GM18858 (cell line): Measurements from ENCODE around the gene ISM1.
A peak's percentile ranks its signal among the peaks of the same experiment; 100 is the strongest.

Source experiments
- ATAC-seq: cut with Tn5 transposase; IDR thresholded peaks from one replicate; pipeline ENCODE4 v1.9.1; 2021; ENCODE audit not compliant: unreplicated experiment

Gene ISM1

GRCh38 chr20:13251904-13252297 lies 30.8 kb downstream of the ISM1 start:
- ATAC-seq = no peak

DNA sequence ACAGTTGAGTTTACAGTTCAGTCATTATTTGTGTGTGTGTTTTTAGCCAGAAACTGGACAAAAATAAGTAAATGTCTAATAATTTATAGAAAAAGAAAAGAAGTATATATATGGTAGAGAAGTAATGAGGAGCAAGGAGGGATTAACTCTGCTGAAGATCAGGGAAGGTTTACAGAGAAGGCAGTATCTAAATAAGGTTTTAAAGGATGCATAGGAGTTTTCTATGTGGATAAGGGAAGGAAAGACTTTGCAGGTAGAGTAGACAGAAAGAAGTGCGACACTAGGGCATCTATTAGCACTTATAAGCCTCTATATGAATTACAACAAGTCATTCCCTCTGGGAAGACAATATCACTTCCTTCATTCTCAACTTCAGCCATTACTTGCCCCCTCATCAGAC lies 34.3 kb downstream of the ISM1 start:
- no peak for ATAC-seq

- no peak for ATAC-seq
Observed at GRCh38 chr20:13256606-13257005, 35.5 kb downstream of the ISM1 start.

GRCh38 chr20:13259921-13260320 lies 38.8 kb downstream of the ISM1 start:
- ATAC-seq = no peak

GRCh38 chr20:13260650-13261279 lies 39.7 kb downstream of the ISM1 start:
- ATAC-seq = no peak

- ATAC-seq = peak; percentile 76
Observed at GRCh38 chr20:13261460-13262301, 40.6 kb downstream of the ISM1 start.

DNA sequence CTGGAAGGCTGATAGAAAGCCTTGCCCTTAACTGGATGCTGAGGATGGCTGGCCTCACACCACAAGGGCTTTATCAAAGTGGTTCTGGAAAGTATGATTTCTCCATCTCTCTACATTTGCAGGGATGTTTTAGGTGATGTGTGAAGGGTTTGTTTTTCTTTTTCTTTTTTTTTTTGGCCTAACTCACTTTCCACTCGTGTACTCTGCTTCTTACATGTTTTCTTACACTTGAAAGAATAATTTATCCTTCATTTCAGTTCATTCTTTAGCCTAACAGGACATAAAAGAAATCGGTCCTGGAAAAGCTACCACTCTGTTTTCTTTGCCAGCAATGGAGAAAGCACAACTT lies 41.2 kb downstream of the ISM1 start:
- no peak for ATAC-seq

GRCh38 chr20:13262671-13263360 lies 41.7 kb downstream of the ISM1 start:
- ATAC-seq = no peak

- ATAC-seq = no peak
Observed at GRCh38 chr20:13263451-13263850, 42.4 kb downstream of the ISM1 start.

DNA sequence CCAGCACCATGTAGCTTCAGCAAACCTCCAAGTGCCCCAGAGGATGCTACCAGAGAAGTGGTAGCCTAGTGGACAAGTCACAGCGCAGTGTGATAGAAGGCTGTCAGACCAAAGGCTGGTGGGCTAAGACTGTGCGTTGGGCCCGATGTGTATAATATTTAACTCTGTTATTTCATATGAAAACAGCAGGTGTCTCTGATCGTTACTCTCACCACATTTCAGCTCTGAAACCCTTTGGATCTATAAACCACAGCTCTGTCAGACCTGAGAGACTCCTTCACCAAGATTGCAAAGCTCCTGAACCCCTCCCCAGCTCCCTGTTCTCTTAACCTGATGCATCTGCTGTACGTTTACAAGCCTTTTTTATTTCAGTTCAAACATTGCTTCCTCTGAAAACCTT lies 43.8 kb downstream of the ISM1 start:
- no peak for ATAC-seq

GRCh38 chr20:13265941-13266340 lies 44.9 kb downstream of the ISM1 start:
- no peak for ATAC-seq

DNA sequence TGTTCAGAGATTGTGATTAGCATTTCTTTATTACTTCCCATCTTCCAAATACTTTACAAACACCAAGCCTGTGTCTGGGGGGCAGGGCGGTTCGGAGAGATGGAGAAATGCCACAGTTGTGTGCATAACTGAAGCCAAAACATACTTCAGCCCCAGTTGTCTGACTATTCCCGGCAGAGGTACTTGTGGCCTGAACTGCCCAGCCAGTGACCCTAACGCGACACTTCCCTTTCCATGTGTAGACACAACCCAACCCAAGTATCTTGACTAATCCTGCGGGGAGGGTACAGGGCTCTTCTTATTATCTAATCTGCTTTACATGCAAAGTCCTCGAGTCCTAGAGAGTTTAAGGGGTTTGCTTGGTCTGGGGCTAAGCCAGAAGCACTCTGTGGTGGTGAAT lies 46.2 kb downstream of the ISM1 start:
- ATAC-seq = no peak

DNA sequence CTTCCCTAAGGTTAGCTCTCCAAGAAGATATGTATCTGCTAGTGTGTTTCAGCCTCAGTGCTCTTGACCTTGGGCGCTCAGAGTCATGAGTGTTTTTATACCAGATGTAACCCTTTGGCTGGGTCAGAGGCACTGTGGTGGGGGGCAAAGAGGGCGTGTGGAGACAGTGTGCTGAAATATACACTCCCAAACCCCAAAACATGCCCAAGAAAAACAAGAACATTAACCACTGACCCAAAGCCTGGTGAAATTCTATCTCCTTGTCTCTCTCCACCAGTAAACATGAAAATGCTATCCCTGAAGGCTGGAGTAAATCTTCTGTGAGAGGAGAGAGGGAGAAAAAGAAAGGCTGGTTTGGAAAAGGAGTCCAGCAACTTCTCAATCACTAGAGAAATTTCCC lies 47.9 kb downstream of the ISM1 start:
- ATAC-seq = no peak

DNA sequence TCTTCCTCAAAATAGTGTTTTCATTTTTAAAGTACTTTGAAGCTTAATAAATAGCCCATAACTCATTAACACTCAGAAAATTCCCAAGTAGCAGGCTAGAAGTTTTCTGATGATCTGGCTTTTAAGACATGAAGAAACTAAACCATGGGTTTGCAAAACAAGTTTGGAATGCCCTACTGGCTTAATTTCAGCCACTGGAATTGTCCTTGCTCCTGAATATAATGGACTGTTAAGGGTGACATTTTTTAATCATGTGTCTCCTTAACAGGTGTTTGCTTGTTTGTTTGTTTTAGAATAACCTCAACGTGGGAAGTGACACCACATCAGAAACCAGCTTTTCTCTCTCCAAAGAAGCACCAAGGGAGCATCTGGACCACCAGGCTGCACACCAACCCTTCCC lies 49.1 kb downstream of the ISM1 start:
- ATAC-seq = no peak

- no peak for ATAC-seq
Observed at GRCh38 chr20:13271098-13271497, 50.0 kb downstream of the ISM1 start.

DNA sequence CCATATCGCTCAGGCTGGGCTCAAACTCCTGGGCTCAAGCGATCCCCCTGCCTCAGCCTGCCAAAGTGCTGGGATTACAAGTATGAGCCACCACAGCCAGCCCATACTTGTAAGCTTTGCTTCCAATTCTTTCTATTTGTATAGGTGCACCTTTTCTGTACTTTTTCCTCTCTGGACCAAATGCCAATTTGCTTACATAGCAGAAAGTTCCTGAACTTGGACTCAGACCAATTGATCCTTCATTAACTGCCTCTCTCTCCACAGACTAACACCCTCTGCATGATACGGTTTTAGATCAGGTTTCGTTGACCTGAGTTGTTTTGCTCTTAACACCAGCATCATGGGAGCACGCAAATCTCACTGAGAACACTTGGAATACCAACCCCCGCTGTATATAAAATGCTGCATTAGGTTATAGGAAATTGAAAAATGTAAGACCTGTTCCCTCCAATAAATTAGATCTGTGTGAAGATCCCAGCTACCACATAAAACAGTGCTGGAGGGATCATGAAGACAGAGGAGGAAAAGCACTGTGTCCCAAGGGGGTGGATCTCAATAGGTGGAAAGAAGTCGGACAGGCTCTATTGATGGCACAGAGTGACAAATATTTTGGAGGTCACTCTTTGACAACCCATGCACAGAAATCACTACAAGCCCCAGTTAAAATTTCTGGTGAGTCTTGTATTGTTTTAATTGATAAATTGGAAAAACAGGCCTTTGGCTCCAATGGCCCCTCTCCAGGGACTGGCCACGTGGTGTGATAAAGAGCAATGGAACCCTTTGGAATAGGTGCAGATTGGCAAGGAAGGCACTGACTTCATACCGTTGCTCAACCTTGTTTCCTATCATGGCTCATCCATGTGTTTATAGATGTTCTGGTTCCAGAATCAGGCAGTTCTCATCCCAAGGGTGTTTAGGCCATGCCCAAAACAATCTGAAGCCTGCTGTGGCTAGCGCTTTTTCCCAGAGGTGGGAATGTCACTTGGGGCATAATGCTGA lies 51.2 kb downstream of the ISM1 start:
- ATAC-seq = no peak

- ATAC-seq = no peak
Observed at GRCh38 chr20:13274275-13274861, 53.3 kb downstream of the ISM1 start.

GRCh38 chr20:13276945-13277541 lies 56.0 kb downstream of the ISM1 start:
- ATAC-seq = no peak

DNA sequence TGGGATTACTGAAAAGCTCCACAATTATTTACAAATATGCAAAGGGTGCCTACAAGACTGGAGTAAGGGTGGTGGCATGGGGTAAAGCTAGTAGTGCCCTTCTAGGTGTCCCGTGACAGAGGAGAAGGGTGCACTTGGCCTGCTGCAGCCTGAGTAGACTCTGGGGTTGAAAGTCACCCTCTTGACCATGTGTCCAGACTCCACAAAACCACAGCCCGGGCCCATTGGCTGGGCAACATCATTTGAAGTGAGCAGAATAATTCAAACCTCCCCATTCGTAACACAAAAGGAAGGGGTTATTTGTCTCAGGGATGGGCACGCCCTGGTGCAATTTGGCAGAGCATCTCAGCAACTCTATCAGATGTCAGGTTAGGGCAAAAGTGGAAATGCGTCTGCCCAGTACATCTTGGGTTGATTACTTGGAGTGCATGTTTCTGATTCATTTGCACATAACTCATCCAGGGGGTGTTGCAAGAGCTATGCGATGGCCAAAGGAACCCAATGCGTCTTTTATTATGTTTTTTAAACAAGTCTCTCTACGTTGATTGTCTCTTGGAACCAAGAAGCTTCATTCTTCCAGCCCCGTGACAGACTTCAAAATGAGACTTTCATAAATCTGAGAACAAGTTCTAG lies 56.7 kb downstream of the ISM1 start:
- ATAC-seq = no peak
